SU-DHL-6 (cell line): ENCODE results near the gene AFG1L.

Experiments
- H2AFZ ChIP-seq: fragments of 200-600 bp; sonication (generic); 2 replicates; pipeline ENCODE4 v1.6.1; 2014; ENCODE audit warnings: low read depth, mild to moderate bottlenecking, moderate library complexity, mixed read lengths, antibody characterized with exemption, low read length; ENCODE audit not compliant: severe bottlenecking
- H3F3A ChIP-seq: fragments of 200-600 bp; shearing (Covaris generic); 2 replicates; pipeline ENCODE4 v1.6.0; 2016; ENCODE audit warnings: antibody characterized with exemption, mild to moderate bottlenecking; ENCODE audit not compliant: insufficient read depth
- H3K27ac ChIP-seq: fragments of 200-600 bp; sonication (generic); 2 replicates; pipeline ENCODE4 v1.5.1; 2016; ENCODE audit warnings: low read depth, mild to moderate bottlenecking, low read length, moderate library complexity, mixed read lengths
- H3K27me3 ChIP-seq: fragments of 200-600 bp; sonication (generic), shearing (Covaris generic); 2 replicates; pipeline ENCODE4 v1.6.0; 2014; ENCODE audit warnings: mild to moderate bottlenecking, low read length
- H3K36me3 ChIP-seq: fragments of 200-600 bp; sonication (generic); 2 replicates; pipeline ENCODE4 v1.6.1; 2014; ENCODE audit warnings: mild to moderate bottlenecking, low read length, mixed read lengths
- H3K4me2 ChIP-seq: fragments of 300-600, 200-600 bp; shearing (Covaris generic), sonication (generic); 2 replicates; pipeline ENCODE4 v1.6.0; 2014; ENCODE audit warnings: low read length, low read depth, mild to moderate bottlenecking; ENCODE audit not compliant: poor library complexity, severe bottlenecking
- H3K4me3 ChIP-seq: fragments of 200-600 bp; sonication (generic); 2 replicates; pipeline ENCODE4 v1.5.1; 2014; ENCODE audit warnings: antibody characterized with exemption, low read length, mild to moderate bottlenecking, mixed read lengths; ENCODE audit not compliant: insufficient read depth, poor library complexity, severe bottlenecking
- H3K79me2 ChIP-seq: fragments of 200-600 bp; sonication (generic); 2 replicates; pipeline ENCODE4 v1.6.1; 2014; ENCODE audit warnings: mild to moderate bottlenecking, low read length, moderate library complexity; ENCODE audit not compliant: insufficient read depth
- H3K9ac ChIP-seq: fragments of 200-600 bp; sonication (generic); 2 replicates; pipeline ENCODE4 v1.7.0; 2014; ENCODE audit warnings: mild to moderate bottlenecking, low read length
- H3K9me2 ChIP-seq: fragments of 200-600 bp; sonication (generic); replicated peaks from 2 replicates; pipeline ENCODE4 v1.6.1; 2014; ENCODE audit warnings: low read length; ENCODE audit not compliant: insufficient read depth
- H3K9me3 ChIP-seq: fragments of 200-600 bp; sonication (generic); 2 replicates; pipeline ENCODE4 v1.6.1; 2014; ENCODE audit warnings: low read length, mixed read lengths; ENCODE audit not compliant: insufficient read depth
- H4K20me1 ChIP-seq: fragments of 200-600 bp; sonication (generic); 2 replicates; pipeline ENCODE4 v1.6.1; 2014; ENCODE audit warnings: low read depth, mild to moderate bottlenecking, antibody characterized with exemption, low read length, moderate library complexity, mixed read lengths
- EZH2phosphoT487 ChIP-seq: fragments of 200-600 bp; sonication (generic), shearing (Covaris generic); conservative IDR thresholded peaks from 2 replicates; pipeline ENCODE4 v1.6.1; 2018; ENCODE audit warnings: mild to moderate bottlenecking, antibody characterized with exemption, low read length, moderate library complexity, mixed read lengths
- TF ChIP-seq, protein P1 (sequence below): fragments of 200-600 bp; sonication (generic); IDR thresholded peaks from one replicate; pipeline ENCODE4 v1.5.1; 2017; ENCODE audit warnings: antibody characterized with exemption, mild to moderate bottlenecking, low read length, moderate library complexity; ENCODE audit not compliant: insufficient read depth, poor library complexity, severe bottlenecking

AFG1L gene

DNA sequence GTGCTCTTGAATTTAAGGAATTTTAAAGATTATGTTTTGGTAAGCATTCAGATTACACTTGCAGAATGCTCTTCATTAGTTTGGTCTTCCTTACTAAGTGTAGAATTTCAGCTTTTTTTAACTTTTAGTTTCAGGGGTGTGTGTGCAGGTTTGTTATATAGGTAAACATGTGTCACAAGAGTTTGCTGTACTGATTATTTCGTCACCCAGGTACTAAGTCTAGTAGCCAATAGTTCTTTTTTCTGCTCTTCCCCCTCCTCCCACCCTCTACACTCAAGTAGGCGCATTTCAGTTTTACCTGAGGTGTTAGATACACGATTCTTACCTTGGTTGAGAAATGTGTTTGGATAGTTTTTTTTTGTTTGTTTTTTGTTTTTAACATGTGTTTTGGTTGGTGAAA, 68.3 kb downstream of the AFG1L start:
- Histone ChIP-seq H3F3A (no peaks in the 10 kb centered on the region), H3K36me3 (no peaks in the 10 kb centered on the region), H3K4me3 (no peak overlapping the region), H3K9me3 (no peaks in the 10 kb centered on the region), H3K79me2 (no peaks in the 10 kb centered on the region), H3K9me2 (no peaks in the 10 kb centered on the region), H3K27ac (no peak overlapping the region), H4K20me1 (no peaks in the 10 kb centered on the region), H3K27me3 (no peaks in the 10 kb centered on the region), H2AFZ (no peak overlapping the region), H3K9ac (no peak overlapping the region), H3K4me2 (no peak overlapping the region)
- TF ChIP-seq, protein P1, sequence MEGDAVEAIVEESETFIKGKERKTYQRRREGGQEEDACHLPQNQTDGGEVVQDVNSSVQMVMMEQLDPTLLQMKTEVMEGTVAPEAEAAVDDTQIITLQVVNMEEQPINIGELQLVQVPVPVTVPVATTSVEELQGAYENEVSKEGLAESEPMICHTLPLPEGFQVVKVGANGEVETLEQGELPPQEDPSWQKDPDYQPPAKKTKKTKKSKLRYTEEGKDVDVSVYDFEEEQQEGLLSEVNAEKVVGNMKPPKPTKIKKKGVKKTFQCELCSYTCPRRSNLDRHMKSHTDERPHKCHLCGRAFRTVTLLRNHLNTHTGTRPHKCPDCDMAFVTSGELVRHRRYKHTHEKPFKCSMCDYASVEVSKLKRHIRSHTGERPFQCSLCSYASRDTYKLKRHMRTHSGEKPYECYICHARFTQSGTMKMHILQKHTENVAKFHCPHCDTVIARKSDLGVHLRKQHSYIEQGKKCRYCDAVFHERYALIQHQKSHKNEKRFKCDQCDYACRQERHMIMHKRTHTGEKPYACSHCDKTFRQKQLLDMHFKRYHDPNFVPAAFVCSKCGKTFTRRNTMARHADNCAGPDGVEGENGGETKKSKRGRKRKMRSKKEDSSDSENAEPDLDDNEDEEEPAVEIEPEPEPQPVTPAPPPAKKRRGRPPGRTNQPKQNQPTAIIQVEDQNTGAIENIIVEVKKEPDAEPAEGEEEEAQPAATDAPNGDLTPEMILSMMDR: no peak
- TF ChIP-seq EZH2phosphoT487: no peak

DNA sequence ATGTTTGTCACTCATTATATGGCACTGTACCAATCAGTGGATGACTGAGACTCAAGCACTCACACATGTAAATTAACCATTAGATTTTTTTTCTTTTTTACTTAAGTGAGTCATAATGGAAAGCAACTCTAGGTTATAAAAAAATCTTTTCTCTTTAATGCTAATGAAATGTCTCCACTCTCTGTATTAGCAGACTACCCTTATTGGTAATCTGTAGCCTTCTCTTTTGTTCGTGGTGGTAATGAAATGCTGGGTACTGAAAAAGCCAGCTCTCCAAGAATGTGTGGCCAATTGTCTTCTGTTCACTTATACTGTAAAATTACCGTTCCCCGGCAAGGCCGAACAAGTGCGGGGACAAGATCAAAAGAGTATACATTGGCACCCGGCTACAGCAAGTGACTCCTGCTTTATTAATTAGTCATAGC, 69.0 kb downstream of the AFG1L start:
- Histone ChIP-seq H3F3A (no peaks in the 10 kb centered on the region), H4K20me1 (no peaks in the 10 kb centered on the region), H3K9me2 (no peaks in the 10 kb centered on the region), H3K9me3 (no peaks in the 10 kb centered on the region), H2AFZ (no peak overlapping the region), H3K4me3 (no peak overlapping the region), H3K9ac (no peak overlapping the region), H3K27ac (no peak overlapping the region), H3K79me2 (no peaks in the 10 kb centered on the region), H3K36me3 (no peaks in the 10 kb centered on the region), H3K27me3 (no peaks in the 10 kb centered on the region), H3K4me2 (no peak overlapping the region)
- no peak for TF ChIP-seq EZH2phosphoT487
- TF ChIP-seq, protein P1: no peak

DNA sequence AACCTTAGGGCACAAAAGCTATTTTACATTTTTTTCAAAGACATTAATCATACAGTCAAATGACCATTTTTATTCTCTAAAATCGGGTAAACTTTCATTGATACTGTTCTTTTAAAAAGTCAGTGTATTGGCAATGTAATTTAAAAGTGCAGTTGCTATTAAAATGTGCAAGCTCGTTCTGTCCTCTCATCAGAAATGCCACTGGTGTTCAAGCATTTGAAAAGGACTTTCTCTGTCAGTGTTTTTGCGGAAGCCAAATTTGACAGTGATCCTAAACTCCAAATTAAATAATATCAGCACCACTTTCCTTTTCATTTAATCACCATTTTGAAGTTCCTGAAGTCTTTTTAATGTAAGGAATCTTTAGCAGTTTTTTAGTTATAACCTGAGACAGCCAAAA, 69.6 kb downstream of the AFG1L start:
- H3K9me3 ChIP-seq: no peaks in the 10 kb centered on the region
- no peak overlapping the region for H3K4me2 ChIP-seq
- H3K79me2 ChIP-seq: no peaks in the 10 kb centered on the region
- no peaks in the 10 kb centered on the region for H4K20me1 ChIP-seq
- H3F3A ChIP-seq: no peaks in the 10 kb centered on the region
- no peak overlapping the region for H3K4me3 ChIP-seq
- H3K27me3 ChIP-seq: no peaks in the 10 kb centered on the region
- no peaks in the 10 kb centered on the region for H3K9me2 ChIP-seq
- no peak for TF ChIP-seq EZH2phosphoT487
- TF ChIP-seq, protein P1: no peak
- no peak overlapping the region for H3K9ac ChIP-seq
- no peak overlapping the region for H2AFZ ChIP-seq
- H3K27ac ChIP-seq: no peak overlapping the region
- H3K36me3 ChIP-seq: no peaks in the 10 kb centered on the region
